ENCODE data around the gene B4GALNT3.

DNA sequence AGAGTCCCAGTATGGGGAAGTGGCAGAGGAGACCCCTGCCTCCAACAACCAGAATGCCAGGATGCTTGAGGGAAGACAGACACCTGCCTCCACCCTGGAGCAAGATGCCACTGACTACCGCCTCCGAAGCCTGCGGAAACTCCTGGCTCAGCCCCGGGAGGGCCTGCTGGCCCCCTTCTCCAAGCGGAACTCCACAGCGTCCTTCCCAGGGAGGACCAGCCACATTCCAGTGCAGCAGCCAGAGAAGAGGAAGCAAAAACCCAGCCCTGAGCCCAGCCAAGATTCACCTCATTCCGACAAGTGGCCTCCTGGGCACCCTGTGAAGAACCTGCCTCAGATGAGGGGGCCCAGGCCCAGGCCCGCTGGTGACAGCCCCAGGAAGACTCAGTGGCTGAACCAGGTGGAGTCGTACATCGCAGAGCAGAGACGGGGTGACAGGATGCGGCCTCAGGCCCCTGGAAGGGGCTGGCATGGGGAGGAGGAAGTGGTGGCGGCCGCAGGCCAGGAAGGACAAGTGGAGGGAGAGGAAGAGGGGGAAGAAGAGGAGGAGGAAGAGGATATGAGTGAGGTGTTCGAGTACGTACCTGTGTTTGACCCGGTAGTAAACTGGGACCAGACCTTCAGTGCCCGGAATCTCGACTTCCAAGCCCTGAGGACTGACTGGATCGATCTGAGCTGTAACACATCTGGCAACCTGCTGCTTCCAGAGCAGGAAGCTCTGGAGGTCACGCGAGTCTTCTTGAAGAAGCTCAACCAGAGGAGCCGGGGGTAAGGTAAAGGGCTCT, 93.7 kb downstream of the B4GALNT3 start:
- TF ChIP-seq, protein P1, sequence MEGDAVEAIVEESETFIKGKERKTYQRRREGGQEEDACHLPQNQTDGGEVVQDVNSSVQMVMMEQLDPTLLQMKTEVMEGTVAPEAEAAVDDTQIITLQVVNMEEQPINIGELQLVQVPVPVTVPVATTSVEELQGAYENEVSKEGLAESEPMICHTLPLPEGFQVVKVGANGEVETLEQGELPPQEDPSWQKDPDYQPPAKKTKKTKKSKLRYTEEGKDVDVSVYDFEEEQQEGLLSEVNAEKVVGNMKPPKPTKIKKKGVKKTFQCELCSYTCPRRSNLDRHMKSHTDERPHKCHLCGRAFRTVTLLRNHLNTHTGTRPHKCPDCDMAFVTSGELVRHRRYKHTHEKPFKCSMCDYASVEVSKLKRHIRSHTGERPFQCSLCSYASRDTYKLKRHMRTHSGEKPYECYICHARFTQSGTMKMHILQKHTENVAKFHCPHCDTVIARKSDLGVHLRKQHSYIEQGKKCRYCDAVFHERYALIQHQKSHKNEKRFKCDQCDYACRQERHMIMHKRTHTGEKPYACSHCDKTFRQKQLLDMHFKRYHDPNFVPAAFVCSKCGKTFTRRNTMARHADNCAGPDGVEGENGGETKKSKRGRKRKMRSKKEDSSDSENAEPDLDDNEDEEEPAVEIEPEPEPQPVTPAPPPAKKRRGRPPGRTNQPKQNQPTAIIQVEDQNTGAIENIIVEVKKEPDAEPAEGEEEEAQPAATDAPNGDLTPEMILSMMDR (IDR thresholded peaks at IDR 0.05) = no peak
- TF ChIP-seq POLR2A (IDR thresholded peaks at IDR 0.05) = no peak

All from ovary (tissue), 3 donors.